Measurements from ENCODE around the gene DYRK1A.

Gene DYRK1A

DNA sequence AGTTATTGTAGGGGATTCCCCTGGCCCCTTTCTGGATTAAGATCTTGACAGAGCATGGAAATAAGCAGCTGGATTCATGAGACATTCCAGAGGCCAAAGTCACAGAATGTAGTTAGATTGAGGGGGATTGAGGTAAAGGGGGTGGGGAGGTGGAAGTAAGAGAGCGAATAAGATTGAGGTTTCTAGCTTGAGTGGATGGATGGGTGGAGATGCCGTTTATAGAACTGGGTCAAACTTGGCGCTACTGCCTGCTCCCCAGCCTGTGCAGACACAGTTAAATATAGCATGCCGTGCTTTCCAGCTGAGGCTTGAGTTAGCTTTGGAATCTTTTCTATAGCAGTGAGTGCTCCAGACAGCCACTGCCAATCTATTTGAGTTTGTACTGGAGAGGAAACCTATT lies 85.7 kb downstream of the DYRK1A start:
- DNase-seq = no peak

DNA sequence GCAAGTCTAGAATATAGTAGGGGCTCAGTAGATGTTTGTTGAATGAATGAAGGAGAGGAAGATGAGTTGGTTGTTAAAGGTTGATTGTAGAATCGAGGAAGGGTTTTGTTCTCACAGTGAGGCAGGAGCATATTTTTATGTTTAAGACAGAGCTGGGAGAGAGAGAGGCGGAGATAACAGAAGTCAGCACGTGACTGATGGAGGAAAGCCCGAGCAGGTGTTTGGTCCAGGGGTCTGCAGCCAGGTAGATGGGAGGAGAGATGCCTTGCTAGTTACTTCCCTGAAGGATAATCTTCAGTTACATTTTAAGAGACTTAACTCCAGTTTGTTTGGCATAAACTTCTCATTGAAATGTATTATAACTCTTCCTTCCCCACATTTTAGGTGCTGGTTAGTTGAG lies 86.8 kb downstream of the DYRK1A start:
- DNase-seq = no peak

DNA sequence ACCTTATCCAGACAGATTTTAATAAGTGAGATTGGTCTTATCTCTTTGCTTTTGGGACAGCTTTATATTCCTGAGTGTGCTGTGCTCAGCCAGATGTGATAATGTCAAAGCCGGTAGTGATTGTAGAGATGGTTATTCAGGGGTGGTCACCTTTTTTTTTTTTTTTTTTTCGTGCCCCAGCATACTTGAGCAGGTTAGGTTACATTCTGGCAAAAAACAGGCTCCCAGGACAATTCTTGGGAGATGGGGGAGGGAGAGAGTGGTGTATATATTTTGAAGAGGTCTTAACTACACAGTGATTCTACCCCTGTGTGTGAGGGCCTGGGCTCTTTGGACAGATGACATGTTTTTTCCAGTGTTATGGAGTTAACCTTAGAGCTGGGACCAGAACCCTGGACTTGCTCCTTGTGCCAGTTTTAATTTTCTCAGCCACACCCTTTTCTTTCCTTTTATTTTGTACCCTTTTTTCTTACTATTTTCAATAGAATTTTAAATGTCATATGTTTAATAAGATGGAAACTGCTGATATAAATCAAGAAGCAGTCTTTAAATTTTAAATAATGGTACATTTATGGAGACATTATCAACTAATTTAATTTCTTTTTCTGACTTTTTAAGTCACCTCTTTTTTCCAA lies 88.4 kb downstream of the DYRK1A start:
- DNase-seq = no peak

DNA sequence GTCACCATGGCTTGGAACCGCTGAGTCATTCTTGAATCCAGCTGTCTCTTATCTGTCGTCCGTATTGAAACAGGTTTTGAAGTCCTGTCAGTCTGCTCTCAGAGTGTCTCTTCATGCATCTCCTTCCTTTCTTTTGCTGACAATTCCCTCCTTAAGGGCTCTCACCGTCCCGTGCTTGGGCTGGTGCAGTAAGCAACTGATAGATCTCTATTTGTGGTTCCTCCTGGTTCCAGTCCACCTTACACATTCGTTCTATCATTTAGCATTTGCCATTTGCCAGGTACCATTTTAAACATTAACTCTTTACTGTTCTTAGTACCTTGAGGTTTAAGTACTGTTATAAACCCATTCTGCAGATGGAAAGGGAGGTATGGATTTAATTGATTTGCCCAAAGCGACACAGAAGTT lies 88.9 kb downstream of the DYRK1A start:
- no peak for DNase-seq

DNA sequence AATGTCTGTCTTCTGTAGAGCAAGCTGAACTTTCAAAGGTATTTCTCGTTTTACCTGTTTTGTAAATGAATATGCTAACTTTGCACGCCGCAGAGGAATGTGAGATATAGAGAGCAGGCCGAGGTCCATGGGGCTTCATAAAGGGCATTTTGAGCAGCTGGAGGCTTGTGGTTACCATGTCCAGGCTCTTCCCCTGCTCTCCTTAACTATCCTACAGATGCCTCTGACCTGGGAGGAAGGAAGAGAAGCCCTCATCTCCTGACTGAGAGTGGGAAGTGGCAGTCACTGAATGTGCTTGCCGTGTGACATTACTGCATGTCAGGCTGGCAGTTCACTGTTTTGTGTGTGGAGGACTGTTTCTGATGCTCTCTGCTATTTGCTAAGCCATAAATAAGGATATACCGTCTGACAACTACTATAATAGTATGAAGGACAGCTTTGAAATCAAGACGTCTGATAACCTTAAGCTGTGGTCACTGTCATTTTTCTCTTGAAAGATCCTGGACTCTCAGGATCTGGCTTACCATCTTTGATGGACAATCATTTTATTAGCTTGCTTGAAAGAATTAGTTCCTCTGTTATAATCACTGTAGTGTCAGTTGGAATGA lies 92.2 kb downstream of the DYRK1A start:
- no peak for DNase-seq

DNA sequence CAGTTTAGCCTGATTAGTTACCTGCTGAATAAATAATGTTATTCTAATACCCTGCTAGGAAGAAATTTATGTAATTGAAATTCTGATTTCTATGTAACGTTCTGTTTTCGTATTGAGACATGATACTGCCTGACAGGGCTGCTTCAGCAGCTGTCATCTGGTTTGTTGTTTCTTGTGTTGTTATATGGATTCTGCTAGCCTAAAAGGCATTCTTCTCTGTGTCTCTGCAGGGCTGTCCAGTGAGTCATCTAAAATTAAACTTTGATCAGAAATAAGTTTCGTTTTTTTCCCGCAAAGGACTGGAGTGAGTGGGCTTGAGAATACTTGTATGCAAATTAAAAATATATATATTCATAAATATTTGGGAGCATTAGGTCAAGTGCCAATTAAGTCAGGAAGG lies 93.0 kb downstream of the DYRK1A start:
- DNase-seq = no peak

DNA sequence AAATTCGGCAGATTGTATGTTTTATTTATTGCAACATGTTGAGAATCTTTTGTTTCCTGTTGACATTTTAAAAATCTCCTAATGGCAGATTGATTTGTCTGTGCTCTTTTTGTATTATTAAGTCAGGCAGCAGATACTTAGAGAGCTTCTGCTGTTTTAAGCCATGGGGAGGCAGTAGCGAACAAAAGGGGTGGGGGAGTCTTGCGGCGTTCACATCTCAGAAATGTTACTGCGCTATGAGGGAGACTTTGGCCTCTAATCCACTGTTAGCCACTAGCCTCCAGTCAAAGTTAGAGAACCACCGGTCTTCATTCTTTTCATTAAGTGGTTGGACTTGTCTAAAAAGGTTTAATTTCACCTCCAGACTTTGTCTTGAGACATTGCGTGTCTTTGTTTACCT lies 93.6 kb downstream of the DYRK1A start:
- DNase-seq = no peak

DNA sequence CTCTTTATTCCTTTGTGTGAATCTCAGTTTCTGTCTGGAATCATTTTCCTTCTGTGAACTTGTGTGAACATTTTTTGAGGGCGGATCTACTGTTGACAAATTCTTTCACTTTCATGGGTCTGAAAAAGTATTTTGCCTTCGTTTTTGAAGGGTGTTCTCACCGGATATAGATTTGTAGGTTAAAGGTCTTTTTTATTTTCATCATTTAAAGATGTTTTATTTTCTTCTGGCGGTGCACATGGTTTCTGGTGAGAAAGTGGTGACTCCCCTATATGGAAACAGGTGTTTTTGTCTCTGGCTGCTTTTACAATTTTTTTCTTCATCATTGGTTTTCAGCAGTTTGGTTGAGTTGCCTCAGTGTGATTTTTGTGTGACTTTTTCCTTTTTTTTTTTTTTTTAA lies 94.9 kb downstream of the DYRK1A start:
- DNase-seq = no peak

DNA sequence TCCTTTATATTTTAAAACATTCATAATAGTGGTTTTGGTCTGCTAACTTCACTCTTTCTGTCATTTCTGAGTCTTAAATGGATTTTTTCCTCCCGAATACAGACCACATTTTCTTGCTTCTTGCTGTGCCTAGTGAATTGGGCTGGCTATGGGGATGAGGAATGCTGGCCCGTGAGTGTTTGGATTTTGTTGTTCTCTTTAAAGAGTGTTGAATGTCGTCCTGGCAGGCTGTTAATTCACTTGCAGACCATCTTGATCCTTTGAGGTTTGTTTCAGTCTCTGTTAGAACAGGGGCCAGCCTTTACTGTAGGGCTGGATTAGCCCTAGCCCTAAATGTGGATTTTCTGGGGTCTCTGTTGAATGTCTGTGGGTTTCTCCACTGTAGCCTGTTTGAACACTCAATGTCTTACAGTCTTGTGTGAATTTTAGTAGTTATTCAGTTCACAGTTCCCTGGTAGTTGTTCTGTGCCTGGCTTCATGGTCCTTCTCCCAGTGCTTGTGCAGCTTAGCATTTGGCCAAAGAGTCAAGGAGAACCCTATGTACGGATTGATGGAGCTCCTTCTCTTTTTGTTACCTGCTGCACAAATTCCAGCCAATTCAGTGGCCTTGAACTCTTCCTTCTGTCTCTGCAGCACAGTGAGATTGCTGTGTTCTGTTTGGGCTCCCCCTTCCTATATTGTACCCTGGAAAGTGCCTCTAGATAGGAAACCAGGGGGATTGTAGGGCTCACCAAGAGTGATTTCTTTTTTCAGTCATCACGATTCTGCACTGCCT lies 95.7 kb downstream of the DYRK1A start:
- DNase-seq = no peak

DNA sequence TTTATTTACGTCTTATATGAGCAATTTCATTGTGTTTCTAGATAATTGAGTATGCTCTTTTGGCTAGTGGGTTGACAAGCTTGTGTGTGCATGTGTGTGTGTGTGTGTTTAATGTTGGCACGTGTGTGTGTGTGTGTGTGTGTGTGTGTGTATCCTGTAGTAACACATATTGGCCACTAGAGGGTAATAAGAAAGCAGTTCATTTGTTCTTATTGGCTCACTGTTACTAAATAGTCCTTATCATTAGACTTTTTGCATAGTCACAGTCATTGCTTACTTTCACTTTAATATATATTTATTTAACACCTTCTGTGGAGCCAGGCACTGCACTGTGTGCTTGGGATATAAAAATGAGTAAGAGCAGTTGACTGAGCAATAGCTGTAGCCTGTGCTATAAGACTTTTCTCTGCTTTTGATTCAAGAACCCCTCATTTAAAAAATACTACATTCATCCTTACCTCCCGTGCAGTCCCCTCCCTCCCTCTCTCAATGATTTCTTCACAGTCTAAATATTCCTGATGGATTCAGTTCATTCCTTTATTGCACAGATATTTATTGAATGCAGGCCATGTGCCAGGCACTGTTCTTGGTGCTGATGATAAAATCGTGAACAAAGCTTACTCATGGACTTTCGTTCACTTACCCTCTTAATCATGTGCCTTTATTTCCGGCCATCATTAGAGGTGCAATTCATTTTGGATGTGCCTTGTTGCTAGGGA lies 96.7 kb downstream of the DYRK1A start:
- DNase-seq = no peak

DNA sequence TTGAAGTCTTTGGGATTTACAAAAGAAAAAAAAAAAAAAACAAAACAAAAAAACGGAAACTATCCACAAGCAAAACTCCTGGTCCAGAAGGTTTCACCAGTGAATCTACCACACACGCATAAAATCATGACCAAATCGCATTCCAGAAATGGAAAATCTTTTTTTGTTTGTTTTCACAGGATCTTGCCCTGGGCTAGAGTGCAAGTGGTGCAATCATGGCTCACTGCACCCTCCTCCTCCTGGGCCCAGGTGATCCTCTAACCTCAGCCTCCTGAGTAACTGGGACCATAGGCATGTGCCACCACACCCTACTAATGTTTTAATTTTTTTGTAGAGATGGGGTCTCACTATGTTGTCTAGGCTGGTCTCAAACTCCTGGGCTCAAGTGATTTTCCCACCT lies 100.5 kb downstream of the DYRK1A start:
- no peak for DNase-seq

DNA sequence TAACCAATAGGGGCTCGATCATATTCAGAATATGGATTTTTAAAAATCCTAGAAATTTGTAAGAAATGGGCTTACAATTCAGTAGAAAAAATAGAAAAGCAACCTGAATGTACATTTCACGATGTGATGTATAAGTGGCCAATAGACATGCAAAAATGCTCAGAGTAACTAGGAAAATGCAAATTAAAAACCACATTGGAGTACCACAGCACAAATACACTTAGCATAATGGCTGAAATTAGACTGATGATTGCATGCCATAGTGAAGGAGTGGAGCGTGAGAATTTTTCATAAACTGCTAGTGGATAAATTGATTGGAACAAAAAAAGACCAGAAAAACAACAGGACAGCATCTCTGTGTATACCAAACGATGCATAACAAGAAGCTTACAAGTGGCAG lies 102.3 kb downstream of the DYRK1A start:
- DNase-seq = no peak

DNA sequence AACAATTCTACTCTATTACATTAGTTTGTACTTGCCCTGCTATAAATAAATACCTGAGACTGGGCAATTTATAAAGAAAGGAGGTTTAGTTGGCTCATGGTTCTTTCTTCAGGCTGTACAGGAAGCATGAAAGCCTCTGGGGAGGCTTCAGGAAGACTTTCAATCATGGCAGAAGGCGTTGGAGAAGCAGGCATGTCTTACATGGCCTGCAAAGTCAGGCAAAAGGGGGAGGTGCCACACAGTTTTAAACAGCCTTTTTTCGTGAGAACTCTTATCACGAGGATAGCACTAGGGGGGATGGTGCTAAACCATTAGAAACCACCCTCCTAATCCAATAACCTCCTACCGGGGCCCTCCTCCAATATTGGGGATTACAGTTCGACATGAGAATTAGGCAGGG lies 102.9 kb downstream of the DYRK1A start:
- no peak for DNase-seq

DNA sequence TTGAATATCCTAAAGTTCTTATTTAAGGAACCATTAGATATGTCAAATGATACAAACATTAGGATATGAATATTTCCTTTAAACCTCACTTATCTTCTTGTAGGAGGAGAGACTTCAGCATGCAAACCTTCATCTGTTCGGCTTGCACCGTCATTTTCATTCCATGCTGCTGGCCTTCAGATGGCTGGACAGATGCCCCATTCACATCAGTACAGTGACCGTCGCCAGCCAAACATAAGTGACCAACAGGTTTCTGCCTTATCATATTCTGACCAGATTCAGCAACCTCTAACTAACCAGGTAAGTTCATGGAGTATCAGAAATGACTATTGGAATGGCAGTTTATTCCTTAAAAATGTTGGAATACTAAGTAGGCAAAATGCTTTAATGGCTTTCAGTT lies 106.0 kb downstream of the DYRK1A start:
- no peak for DNase-seq

DNA sequence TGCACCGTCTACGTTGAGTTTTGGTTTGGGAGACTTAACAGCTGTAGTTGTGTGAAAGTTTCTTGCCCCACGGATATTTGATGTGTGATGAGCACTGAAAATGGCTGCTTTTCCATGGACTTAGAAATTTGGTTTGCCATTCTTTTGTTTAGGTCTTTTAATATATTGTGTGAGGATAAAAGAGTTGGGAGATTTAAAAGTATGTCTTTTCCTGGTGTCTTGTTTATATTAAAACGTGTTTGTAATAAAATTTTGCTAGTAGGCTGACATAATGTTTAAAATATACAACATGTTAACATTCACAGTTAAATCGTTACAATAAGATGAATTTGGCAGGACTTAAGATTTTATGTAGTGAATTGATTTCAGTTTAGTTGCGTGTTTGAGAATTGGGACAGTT lies 106.9 kb downstream of the DYRK1A start:
- no peak for DNase-seq

DNA sequence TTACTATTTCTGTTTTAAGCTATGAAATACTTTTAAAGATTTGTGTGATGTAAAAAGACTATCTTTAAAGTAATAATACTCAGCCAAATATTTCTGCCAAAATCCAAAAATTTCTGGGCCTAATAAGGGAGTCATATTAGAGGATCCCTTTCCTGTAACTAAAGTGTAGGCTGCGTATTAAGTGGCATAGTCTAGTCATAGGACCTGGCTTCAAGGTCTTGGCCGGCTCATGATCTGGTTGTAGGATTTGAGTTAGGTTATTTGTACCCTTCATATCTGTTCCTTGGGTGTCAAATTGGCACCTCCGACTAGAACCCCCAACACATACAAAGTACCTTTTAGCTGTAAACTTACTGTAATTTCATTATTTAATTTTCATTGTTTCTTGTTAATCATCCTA lies 107.8 kb downstream of the DYRK1A start:
- no peak for DNase-seq

DNA sequence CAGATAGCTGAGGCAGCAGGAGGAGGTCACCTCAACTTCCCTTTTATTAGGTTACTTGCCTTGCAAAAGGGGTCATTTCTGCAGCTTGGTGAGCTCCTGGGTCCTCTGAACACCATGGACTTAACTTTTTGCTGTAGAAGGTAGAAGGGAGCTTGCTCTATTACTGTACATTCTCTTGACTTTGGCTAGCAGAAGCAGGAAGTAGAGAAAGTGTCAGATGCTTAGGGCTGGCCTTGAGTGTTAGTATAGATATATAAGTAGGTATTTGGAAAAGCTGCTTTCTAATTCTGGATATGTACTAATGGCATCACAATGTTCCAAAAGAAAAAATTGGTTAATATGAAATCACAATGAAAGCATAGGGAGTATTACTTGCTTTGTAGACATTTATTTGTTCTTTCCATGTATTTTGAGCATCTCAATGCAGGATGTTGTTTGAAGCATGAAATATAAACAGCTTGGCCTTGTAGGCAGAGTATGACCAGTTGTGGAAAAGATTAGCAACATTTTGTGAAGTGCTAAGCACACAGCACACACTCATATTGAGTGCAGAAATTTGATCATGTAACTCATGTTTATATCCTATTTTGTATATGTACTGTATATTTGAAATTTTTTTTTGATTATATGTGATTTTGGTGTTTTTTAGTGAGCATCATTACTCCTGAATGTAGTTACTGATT lies 108.8 kb downstream of the DYRK1A start:
- DNase-seq = no peak

DNA sequence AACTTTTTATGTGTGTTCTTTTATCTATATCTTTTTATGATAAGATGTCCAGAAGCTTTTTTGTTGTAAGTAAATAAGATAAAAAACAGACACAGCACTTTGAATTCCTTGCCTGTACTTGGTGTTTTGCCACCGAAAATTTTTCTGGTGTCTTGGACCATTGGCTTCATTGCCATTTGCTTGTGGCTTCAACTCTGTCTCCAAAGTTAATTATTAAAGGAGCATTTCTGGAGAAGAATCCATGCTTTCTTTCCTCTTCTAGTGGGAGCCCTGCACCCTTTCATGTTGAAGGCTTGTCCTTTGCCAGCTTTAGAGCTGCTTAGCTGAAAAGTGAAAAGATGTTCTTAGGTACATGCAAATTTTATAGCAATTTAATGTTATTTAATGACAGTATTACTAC lies 112.2 kb downstream of the DYRK1A start:
- DNase-seq = no peak

DNA sequence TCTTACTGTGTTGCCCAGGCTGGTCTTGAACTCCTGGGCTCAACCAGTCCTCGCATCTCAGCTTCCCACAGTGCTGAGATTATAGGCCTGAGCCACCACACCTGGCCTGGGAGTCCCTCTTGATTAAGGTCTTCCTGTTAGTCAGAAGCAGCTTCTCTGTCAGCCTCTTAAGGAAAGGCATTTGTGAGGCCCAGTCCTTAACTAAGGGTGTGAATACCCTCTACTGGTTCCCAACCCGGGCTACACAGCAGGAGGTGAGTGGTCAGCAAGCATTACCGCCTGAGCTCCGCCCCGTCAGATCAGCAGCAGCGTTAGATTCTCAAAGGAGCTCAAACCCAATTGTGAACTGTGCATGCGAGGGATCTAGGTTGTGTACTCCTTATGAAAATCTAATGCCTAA lies 117.2 kb downstream of the DYRK1A start:
- DNase-seq = no peak

DNA sequence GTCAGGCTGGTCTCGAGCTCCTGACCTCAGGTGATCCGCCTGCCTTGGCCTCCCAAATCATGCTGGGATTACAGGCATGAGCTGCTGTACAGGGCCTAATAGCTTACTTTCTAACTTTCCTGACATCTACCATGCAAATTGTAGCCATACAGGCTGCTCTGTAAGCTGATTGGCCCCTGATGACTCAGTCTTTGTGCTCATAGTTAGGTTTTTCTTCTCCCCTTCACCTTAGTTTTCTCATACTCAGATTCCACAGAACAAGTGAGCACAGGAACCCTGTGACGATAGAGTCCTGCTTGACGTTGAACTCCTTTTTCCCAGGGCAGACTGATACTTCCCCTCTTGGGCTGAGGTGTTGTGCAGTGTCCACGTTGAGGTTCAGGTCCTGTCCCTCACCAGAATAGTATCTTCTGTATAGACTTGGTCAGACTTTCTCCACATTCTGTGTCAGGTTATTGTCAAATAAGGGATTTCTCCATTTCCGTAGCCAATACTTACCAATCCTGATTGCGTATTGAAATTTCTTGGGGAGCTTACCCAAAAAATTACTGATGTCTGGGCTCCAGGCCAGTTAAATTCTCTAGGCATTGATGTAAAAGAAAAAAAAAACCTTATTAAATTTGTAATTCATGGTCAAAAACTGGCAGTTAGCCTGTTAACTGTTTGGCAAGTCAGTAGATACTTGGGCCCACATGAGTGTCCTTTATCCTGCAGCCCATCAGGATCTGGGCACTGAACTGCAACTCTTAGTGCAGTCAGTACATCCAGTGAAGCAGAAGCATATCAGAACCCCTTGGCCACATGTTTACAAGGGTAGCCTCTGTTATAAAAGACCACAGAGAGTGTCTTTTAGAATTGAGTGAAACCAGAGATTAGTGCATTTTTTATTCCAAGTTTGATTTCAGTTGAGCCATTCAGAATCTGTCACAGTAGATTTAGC lies 118.2 kb downstream of the DYRK1A start:
- DNase-seq = no peak

DNA sequence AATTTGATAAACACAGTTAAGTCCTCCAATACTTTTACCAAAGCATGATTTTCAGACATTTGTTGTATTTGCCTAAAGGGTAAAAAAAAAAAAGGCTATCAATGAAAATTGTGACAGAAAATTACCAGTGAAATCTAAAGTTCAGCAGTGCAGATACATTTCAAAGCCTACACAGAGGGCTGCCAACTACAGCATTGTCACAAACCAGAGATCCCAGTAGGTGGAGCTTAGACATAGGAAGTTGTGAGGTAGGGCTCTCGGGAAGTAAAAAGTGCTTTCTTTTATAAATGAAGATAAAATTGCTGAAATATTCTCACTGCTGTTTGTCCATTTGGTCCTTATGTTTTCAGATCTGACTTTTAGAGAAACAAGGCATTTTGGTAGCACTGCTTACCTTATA lies 123.0 kb downstream of the DYRK1A start:
- DNase-seq = no peak

DNA sequence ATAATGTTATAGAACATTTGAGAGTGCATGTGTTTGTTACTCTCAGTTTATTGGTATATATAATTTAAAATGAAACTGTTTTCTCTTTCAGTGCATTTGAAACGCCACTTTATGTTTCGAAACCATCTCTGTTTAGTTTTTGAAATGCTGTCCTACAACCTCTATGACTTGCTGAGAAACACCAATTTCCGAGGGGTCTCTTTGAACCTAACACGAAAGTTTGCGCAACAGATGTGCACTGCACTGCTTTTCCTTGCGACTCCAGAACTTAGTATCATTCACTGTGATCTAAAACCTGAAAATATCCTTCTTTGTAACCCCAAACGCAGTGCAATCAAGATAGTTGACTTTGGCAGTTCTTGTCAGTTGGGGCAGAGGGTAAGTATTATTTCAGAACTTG lies 123.5 kb downstream of the DYRK1A start:
- DNase-seq = no peak

Data from activated CD4-positive, alpha-beta T cell treated with anti-CD3 and anti-CD28 coated beads, Interleukin-2, amount 50 U/mL, for 1 hour (primary cell).